ENCODE data around the gene IGF2BP2. TPM values are rescaled to one million over a fixed set of nuclear protein-coding genes. Genes with fewer than 3 reads are reported as not detected.

IGF2BP2 gene
- polyA plus RNA-seq, 2 of the 4 experiments (the other 2 are of a cell fraction), result 2.2 to 6.1 TPM

- Histone ChIP-seq H3K27ac (no peak overlapping the region), H3K9me3 (no peaks in the 10 kb centered on the region), H3K4me2 (no peak overlapping the region), H3K4me3 (no peak overlapping the region), H3K4me1 (peaks cover 8% of the 10 kb centered on the region; the same call in 1 of the 3 replicates)
- no peak for DNase-seq (ENCODE audit: low read depth in 1 of 2, low spot score in 1 of 2)
- WGBS (ENCODE audit: missing lambda C conversion rate), result 86% methylated on average over 3 of the region's 3 CpGs
- POLR2A ChIA-PET, result no interaction called here
- FAIRE-seq, result no peak
- TF ChIP-seq BCL3 (IDR thresholded peaks at IDR 0.05) (no peak), POLR2AphosphoS2 (conservative IDR thresholded peaks at IDR 0.05; ENCODE audit: low read length) (no peak), CHD4 (IDR thresholded peaks at IDR 0.05; ENCODE audit: borderline replicate concordance) (no peak), MYC (IDR thresholded peaks at IDR 0.05; ENCODE audit: borderline replicate concordance, low read length) (no peak), CBX2 (IDR thresholded peaks at IDR 0.05; ENCODE audit: borderline replicate concordance, low read depth) (no peak), ESRRA (IDR thresholded peaks at IDR 0.05; ENCODE audit: borderline replicate concordance, low read length) (no peak), TFCP2L1 (CRISPR knock-in tag; IDR thresholded peaks at IDR 0.05) (no peak), RAD21 (conservative IDR thresholded peaks at IDR 0.05 in 1 of 2, IDR thresholded peaks at IDR 0.05 in 1 of 2) (no peak), EP300 (IDR thresholded peaks at IDR 0.05) (no peak), HOXB5 (CRISPR knock-in tag; IDR thresholded peaks at IDR 0.05) (no peak), HOXB13 (CRISPR knock-in tag; IDR thresholded peaks at IDR 0.05; ENCODE audit: low read depth) (no peak), HMGXB4 (CRISPR knock-in tag; IDR thresholded peaks at IDR 0.05; ENCODE audit: borderline replicate concordance) (no peak), EHMT2 (IDR thresholded peaks at IDR 0.05; ENCODE audit: low read depth) (no peak), PHF8 (IDR thresholded peaks at IDR 0.05; ENCODE audit: borderline replicate concordance, low read depth) (no peak)
- no peak for ATAC-seq
- CTCF ChIA-PET, result no interaction called here
Observed at GRCh38 chr3:185721970-185722369, 102.9 kb downstream of the IGF2BP2 start.

- no peak for DNase-seq (ENCODE audit: low read depth in 1 of 2, low spot score in 1 of 2)
- 93% methylated on average over 9 of the region's 9 CpGs for WGBS (ENCODE audit: missing lambda C conversion rate)
- no peak overlapping the region for H3K4me2 ChIP-seq
- H3K4me3 ChIP-seq, result no peak overlapping the region
- no peak overlapping the region for H3K27ac ChIP-seq
- ChIA-PET POLR2A (no interaction called here), CTCF (interaction anchor here (0.5 to 2.4 kb wide), 7 partner anchors 11 to 114 kb away, joined by 3 to 8 read pairs (median 5); no protein-coding TSS in a partner anchor)
- no peaks in the 10 kb centered on the region for H3K9me3 ChIP-seq
- peaks cover 13% of the 10 kb centered on the region; the same call in 1 of the 3 replicates for H3K4me1 ChIP-seq
- TF ChIP-seq TFCP2L1 (CRISPR knock-in tag; IDR thresholded peaks at IDR 0.05), result no peak
- TF ChIP-seq FOSB (CRISPR knock-in tag; IDR thresholded peaks at IDR 0.05), result no peak
- no peak for TF ChIP-seq EP300 (IDR thresholded peaks at IDR 0.05)
- TF ChIP-seq CBX2 (IDR thresholded peaks at IDR 0.05; ENCODE audit: borderline replicate concordance, low read depth), result no peak
- no peak for TF ChIP-seq HOXB5 (CRISPR knock-in tag; IDR thresholded peaks at IDR 0.05)
- FAIRE-seq, result no peak
- no peak for ATAC-seq
Observed at GRCh38 chr3:185720326-185720725, 104.5 kb downstream of the IGF2BP2 start.

GRCh38 chr3:185718736-185719593 is 105.9 kb downstream of the IGF2BP2 start:
- Histone ChIP-seq H3K4me1 (peaks cover 13% of the 10 kb centered on the region; the same call in 1 of the 3 replicates), H3K4me2 (no peak overlapping the region), H3K9me3 (no peaks in the 10 kb centered on the region), H3K27ac (no peak overlapping the region), H3K4me3 (no peak overlapping the region)
- 92% methylated on average over 6 of the region's 7 CpGs for WGBS (ENCODE audit: missing lambda C conversion rate)
- FAIRE-seq (no peak), DNase-seq (ENCODE audit: low read depth in 1 of 2, low spot score in 1 of 2) (no peak), ATAC-seq (no peak)
- TF ChIP-seq GATA3 (IDR thresholded peaks at IDR 0.05; ENCODE audit: borderline replicate concordance) (no peak), HES2 (IDR thresholded peaks at IDR 0.05) (no peak), MAX (IDR thresholded peaks at IDR 0.05) (no peak), ZFP36 (IDR thresholded peaks at IDR 0.05; ENCODE audit: borderline replicate concordance, partially characterized antibody) (no peak), NFE2L2 (conservative IDR thresholded peaks at IDR 0.05; ENCODE audit: low read length) (no peak), MAZ (IDR thresholded peaks at IDR 0.05; ENCODE audit: borderline replicate concordance, low read depth, low read length) (no peak)
- ChIA-PET CTCF (interaction anchor here (0.6 to 2.4 kb wide), 9 partner anchors 12 to 59 kb away, joined by 3 to 8 read pairs (median 4); no protein-coding TSS in a partner anchor), POLR2A (no interaction called here)

Data from A549 (cell line).